Endothelial cell of umbilical vein (primary cell): ENCODE data around the gene GPHA2. TPM values are rescaled to one million over a fixed set of nuclear protein-coding genes. Genes with fewer than 3 reads are reported as not detected.

Experiments
- BruUV-seq: library from RNA; stranded (reverse); fragments of 400-500 nt; replicated peaks from 2 replicates; lab custom pipeline; 2021; lab: Mats Ljungman, UMichigan
- CTCF ChIA-PET: fragments of 300-600, 350-600 bp; sonication (Branson Sonifier 250); formaldehyde crosslinking; loops from one replicate; lab custom pipeline; 2021; ENCODE audit warnings: antibody characterized with exemption, inconsistent platforms; lab: Charles Lee
- POLR2A ChIA-PET: fragments of 300-600, 350-600 bp; sonication (Branson Sonifier 250); formaldehyde crosslinking; loops from one replicate; lab custom pipeline; 2021; ENCODE audit warnings: antibody characterized with exemption, inconsistent platforms; lab: Charles Lee
- DNase-seq: peaks from one replicate; pipeline ENCODE4 v3.0.0-alpha.2; 2011; ENCODE audit warnings: low read depth, low spot score
- FAIRE-seq: peaks from 2 replicates; lab custom pipeline; 2011; peaks lifted over from hg19 to GRCh38; lab: Jason Lieb, UNC
- H2AFZ ChIP-seq: 2 replicates; pipeline ENCODE4 v1.6.0; 2012; ENCODE audit warnings: low read depth, low read length, control low read depth, inconsistent platforms
- H3K27ac ChIP-seq: 2 replicates; pipeline ENCODE4 v1.5.1; 2011; ENCODE audit warnings: low read depth, mild to moderate bottlenecking, control low read depth, low read length, moderate library complexity; ENCODE audit not compliant: insufficient read depth
- H3K27me3 ChIP-seq, 2 experiments: 2 replicates each; pipeline versions ENCODE4 v1.6.0 to v1.6.1; 2011; ENCODE audit warnings: low read length in 2 of 2, mixed read lengths in 1 of 2; ENCODE audit not compliant: control insufficient read depth in 2 of 2, insufficient read depth in 2 of 2
- H3K36me3 ChIP-seq, 2 experiments: 2 replicates in 1 of 2; 3 replicates in 1 of 2; pipeline ENCODE4 v1.5.1; 2011; ENCODE audit warnings: low read length in 2 of 2, mild to moderate bottlenecking in 1 of 2, moderate library complexity in 1 of 2; ENCODE audit not compliant: control insufficient read depth in 2 of 2, insufficient read depth in 2 of 2; ENCODE audit errors: extremely low read depth in 1 of 2
- H3K4me1 ChIP-seq: 3 replicates; pipeline ENCODE4 v1.5.1; 2011; ENCODE audit warnings: mild to moderate bottlenecking, low read length; ENCODE audit not compliant: control insufficient read depth, insufficient read depth; ENCODE audit errors: extremely low read depth
- H3K4me2 ChIP-seq: 2 replicates; pipeline ENCODE4 v1.6.1; 2011; ENCODE audit warnings: low read length, control low read depth, mixed read lengths; ENCODE audit not compliant: insufficient read depth
- H3K4me3 ChIP-seq, 3 experiments: fragments of 200-600 bp in 1 of 3; sonication (generic), shearing (Covaris generic) in 1 of 3; replicated peaks in 1 of 3; 2 replicates each; pipeline ENCODE4 v1.5.1; 2011 to 2016; ENCODE audit warnings: control low read depth in 3 of 3, low read length in 3 of 3, mild to moderate bottlenecking in 2 of 3, inconsistent platforms in 1 of 3, low read depth in 1 of 3, moderate library complexity in 1 of 3; ENCODE audit not compliant: insufficient read depth in 1 of 3
- H3K79me2 ChIP-seq: 2 replicates; pipeline ENCODE4 v1.6.0; 2012; ENCODE audit warnings: low read length, inconsistent platforms; ENCODE audit not compliant: control insufficient read depth, insufficient read depth
- H3K9ac ChIP-seq: replicated peaks from 2 replicates; pipeline ENCODE3; 2011; ENCODE audit warnings: low read length, control low read depth; ENCODE audit not compliant: insufficient read depth; ENCODE audit errors: extremely low read depth
- H3K9me1 ChIP-seq: replicated peaks from 3 replicates; pipeline ENCODE4 v1.6.0; 2011; ENCODE audit warnings: mild to moderate bottlenecking, low read length; ENCODE audit not compliant: control insufficient read depth, insufficient read depth; ENCODE audit errors: extremely low read depth
- H3K9me3 ChIP-seq: replicated peaks from 2 replicates; pipeline ENCODE4 v1.5.1; 2012; ENCODE audit warnings: low read length, inconsistent platforms; ENCODE audit not compliant: control insufficient read depth, insufficient read depth
- H4K20me1 ChIP-seq: replicated peaks from 2 replicates; pipeline ENCODE3; 2011; ENCODE audit warnings: mild to moderate bottlenecking, low read length; ENCODE audit not compliant: control insufficient read depth, insufficient read depth; ENCODE audit errors: extremely low read depth
- CTCF ChIP-seq, 2 donors: IDR thresholded peaks; 1 replicate in 1 of 2; 2 replicates in 1 of 2; pipeline ENCODE4 v1.5.1; 2011; ENCODE audit warnings: low read length in 2 of 2, mild to moderate bottlenecking in 2 of 2, moderate library complexity in 2 of 2, control low read depth in 1 of 2, inconsistent platforms in 1 of 2, low read depth in 1 of 2; ENCODE audit not compliant: insufficient read depth in 1 of 2; ENCODE audit errors: extremely low read depth in 1 of 2
- EZH2 ChIP-seq: IDR thresholded peaks from 2 replicates; pipeline ENCODE4 v1.6.1; 2012; ENCODE audit warnings: borderline replicate concordance, low read depth, mild to moderate bottlenecking, moderate library complexity, low read length, inconsistent platforms; ENCODE audit not compliant: severe bottlenecking
- GATA2 ChIP-seq: IDR thresholded peaks from 2 replicates; pipeline ENCODE4 v1.7.0; 2011; ENCODE audit warnings: low read depth, mild to moderate bottlenecking, moderate library complexity, mixed read lengths, low read length; ENCODE audit not compliant: insufficient read length, insufficient read depth
- JUN ChIP-seq: IDR thresholded peaks from 2 replicates; pipeline ENCODE4 v1.6.1; 2011; ENCODE audit warnings: borderline replicate concordance, low read depth; ENCODE audit not compliant: insufficient read length, insufficient read depth
- MYC ChIP-seq: IDR thresholded peaks from one replicate; pipeline ENCODE4 v1.6.1; 2011; ENCODE audit warnings: mild to moderate bottlenecking, low read depth, low read length
- POLR2A ChIP-seq: IDR thresholded peaks from 2 replicates; pipeline ENCODE4 v1.6.1; 2012; ENCODE audit warnings: low read depth, mild to moderate bottlenecking, control low read depth, low read length
- POLR2AphosphoS5 ChIP-seq: IDR thresholded peaks from 2 replicates; pipeline ENCODE4 v1.6.1; 2012; ENCODE audit warnings: low read depth, mild to moderate bottlenecking, control low read depth, low read length, moderate library complexity; ENCODE audit not compliant: insufficient read depth
- dilution Hi-C: fragments of 300-500 bp; cut with MboI; formaldehyde crosslinking; loops from one replicate; pipeline ENCODE4 v1.15.0; 2019; ENCODE audit warnings: low sequenced_read_pairs; ENCODE audit not compliant: extremely low pct_ligation_motif_present
- intact Hi-C: fragments of 100-400 bp; cut with micrococcal nuclease; formaldehyde crosslinking; loops from one replicate; pipeline ENCODE4 v1.10.0; 2022
- polyA plus RNA-seq, 4 experiments: library from polyadenylated mRNA; depleted of rRNA in 3 of 4; stranded (reverse) in 3 of 4; unstranded in 1 of 4; fragments of >200 nt; gene quantifications; 2 replicates each; pipeline versions ENCODE4 v1.2.1 to v1.2.3, GENCODE V29; 2011 to 2012; ENCODE audit warnings: missing spikeins in 1 of 4
- total RNA-seq: library from RNA; stranded (reverse); gene quantifications from 2 replicates; pipeline ENCODE4 v1.2.3, GENCODE V29; 2021
- TF ChIP-seq, protein P1 (sequence below): IDR thresholded peaks from 2 replicates; pipeline ENCODE4 v1.6.1; 2011; ENCODE audit not compliant: insufficient read depth, insufficient read length

The GPHA2 gene
- total and polyA plus RNA-seq, 2 donors (not counting 3 experiments of a cell fraction or from before 2014, with no cell fraction given): not detected

DNA sequence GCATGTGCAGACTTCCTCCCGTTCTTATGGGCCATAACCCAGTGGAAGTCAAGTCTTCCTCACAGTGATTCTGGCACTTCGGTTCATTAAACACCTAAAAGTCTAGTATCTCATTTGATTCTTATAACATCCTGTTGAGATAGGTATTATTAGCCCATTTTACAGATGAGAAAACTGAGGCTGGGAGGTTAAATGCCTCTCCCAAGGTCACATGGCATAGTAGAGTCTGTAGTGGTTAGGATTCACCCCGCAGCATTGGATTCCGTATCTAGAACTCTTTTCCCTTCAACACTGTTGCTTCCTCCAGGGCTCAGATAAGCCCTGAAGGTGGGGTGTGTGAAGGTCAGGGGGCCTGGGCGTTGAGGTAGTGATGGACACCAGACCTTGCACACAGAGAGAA, 3.4 kb downstream of the GPHA2 start:
- Histone ChIP-seq H3K27me3 (no peaks in the 10 kb centered on the region), H3K9ac (no peak overlapping the region), H3K4me3 (no peak overlapping the region), H3K36me3 (peaks cover 3 to 35% of the 10 kb centered on the region in 2 experiments), H3K79me2 (no peaks in the 10 kb centered on the region), H4K20me1 (no peaks in the 10 kb centered on the region), H3K27ac (no peak overlapping the region), H3K9me3 (no peaks in the 10 kb centered on the region), H3K9me1 (no peaks in the 10 kb centered on the region), H3K4me2 (no peak overlapping the region), H2AFZ (no peak overlapping the region), H3K4me1 (no peaks in the 10 kb centered on the region)
- BruUV-seq: no TSS peak
- CTCF ChIA-PET: interaction anchor here (0.8 kb wide), 1 partner anchor 64 kb away, joined by 3 read pairs; the partner anchor contains the start of gene BATF2
- dilution Hi-C loops (no loop called here), intact Hi-C loops (no loop called here)
- DNase-seq: no peak
- TF ChIP-seq, protein P1, sequence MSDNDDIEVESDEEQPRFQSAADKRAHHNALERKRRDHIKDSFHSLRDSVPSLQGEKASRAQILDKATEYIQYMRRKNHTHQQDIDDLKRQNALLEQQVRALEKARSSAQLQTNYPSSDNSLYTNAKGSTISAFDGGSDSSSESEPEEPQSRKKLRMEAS: no peak
- TF ChIP-seq MYC (no peak), JUN (no peak), POLR2AphosphoS5 (no peak), POLR2A (no peak), CTCF (IDR thresholded peaks at IDR 0.05; ENCODE audit: extremely low read depth in 1 of 2, insufficient read depth in 1 of 2, low read depth in 1 of 2, low read length in 2 of 2) (no peak)
- FAIRE-seq: no peak
- POLR2A ChIA-PET: no interaction called here

DNA sequence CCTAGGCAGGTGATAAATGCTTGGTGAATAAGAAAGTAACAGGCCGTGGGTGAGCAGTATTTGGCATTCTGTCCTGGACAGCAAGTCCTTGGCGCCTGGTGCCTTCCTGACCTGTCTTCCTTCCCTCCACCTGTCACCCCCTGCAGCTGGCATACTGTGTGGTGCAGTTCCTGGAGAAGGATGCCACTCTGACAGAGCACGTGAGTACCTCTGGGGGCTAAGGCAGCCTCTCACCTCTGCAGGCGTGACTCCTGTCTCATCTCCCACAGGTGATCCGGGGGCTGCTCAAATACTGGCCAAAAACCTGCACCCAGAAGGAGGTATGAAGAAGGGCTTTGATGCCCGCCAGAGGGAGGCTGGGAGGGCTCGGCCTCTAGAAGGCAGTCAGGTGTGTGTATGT, 4.4 kb downstream of the GPHA2 start:
- POLR2A ChIA-PET: no interaction called here
- no peak overlapping the region for H3K27ac ChIP-seq
- H3K27me3 ChIP-seq: no peaks in the 10 kb centered on the region
- H3K79me2 ChIP-seq: no peaks in the 10 kb centered on the region
- no peaks in the 10 kb centered on the region for H3K4me1 ChIP-seq
- CTCF ChIA-PET: interaction anchor here (0.8 kb wide), 1 partner anchor 65 kb away, joined by 3 read pairs; the partner anchor contains the start of gene BATF2
- H3K4me2 ChIP-seq: no peak overlapping the region
- FAIRE-seq (no peak), DNase-seq (no peak)
- H3K4me3 ChIP-seq: no peak overlapping the region
- peaks cover 3 to 38% of the 10 kb centered on the region in 2 experiments for H3K36me3 ChIP-seq
- no peaks in the 10 kb centered on the region for H4K20me1 ChIP-seq
- no peak overlapping the region for H3K9ac ChIP-seq
- no TSS peak for BruUV-seq
- no peaks in the 10 kb centered on the region for H3K9me3 ChIP-seq
- H3K9me1 ChIP-seq: no peaks in the 10 kb centered on the region
- no peak overlapping the region for H2AFZ ChIP-seq
- dilution Hi-C loops: no loop called here
- intact Hi-C loops: no loop called here
- TF ChIP-seq MYC (no peak), POLR2A (no peak), EZH2 (no peak), CTCF (IDR thresholded peaks at IDR 0.05; ENCODE audit: extremely low read depth in 1 of 2, insufficient read depth in 1 of 2, low read depth in 1 of 2, low read length in 2 of 2) (no peak), GATA2 (no peak)
- TF ChIP-seq, protein P1: no peak
